GM21737 (cell line): Measurements from ENCODE around the gene KXD1.
A peak's percentile ranks its signal among the peaks of the same experiment; 100 is the strongest.
"Not testable (repeated sequence)": the region's sequence is repeated elsewhere in the genome, so short reads cannot be mapped to it uniquely, and the experiment has no call there.

ENCODE experiments used
- ATAC-seq: cut with Tn5 transposase; IDR thresholded peaks from one replicate; pipeline ENCODE4 v1.9.1; 2021; ENCODE audit warnings: mild to moderate bottlenecking, moderate library complexity; ENCODE audit not compliant: unreplicated experiment

The KXD1 gene

DNA sequence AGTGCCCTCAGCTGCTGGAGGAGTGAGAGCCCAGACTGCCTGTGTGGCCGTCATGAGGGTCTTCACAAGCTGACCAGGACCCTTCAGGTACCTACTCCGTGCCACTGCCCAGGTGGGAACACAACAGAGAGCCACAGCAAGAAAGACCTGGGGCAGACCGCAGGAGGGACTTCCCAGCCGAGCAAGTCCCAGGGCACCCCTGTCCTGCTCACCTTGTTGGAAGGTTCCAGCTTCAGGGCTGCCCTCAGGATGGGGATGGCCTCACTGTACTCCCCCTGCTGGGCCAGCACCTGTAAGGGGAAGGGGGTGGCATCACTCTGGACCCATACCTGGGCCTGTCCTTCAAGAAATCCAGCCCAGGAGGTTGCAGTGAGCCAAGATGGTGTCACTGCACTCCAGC, 24.6 kb upstream of the KXD1 start:
- ATAC-seq, result no peak

- ATAC-seq, result no peak
Measured at GRCh38 chr19:18536475-18536874, 21.2 kb upstream of the KXD1 start.

DNA sequence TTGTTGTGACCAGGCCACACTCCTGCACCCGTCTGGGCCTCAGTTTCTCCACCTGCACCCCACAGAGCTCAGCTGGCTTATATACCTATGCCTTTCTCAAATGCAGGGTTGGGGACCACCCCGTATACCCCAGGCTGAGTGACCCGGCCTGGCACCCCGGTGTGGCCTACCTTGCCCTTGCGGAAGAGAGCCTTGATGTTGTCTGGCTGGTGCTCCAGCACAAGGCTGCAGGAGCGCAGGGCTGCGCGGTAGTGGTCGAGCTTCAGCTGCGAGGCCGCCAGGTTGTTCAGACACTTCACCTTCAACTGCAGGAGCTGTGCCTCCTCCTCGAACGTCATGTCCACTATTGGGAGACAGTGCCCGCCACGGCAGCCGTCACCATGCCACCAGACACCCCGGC, 20.2 kb upstream of the KXD1 start:
- no peak for ATAC-seq

DNA sequence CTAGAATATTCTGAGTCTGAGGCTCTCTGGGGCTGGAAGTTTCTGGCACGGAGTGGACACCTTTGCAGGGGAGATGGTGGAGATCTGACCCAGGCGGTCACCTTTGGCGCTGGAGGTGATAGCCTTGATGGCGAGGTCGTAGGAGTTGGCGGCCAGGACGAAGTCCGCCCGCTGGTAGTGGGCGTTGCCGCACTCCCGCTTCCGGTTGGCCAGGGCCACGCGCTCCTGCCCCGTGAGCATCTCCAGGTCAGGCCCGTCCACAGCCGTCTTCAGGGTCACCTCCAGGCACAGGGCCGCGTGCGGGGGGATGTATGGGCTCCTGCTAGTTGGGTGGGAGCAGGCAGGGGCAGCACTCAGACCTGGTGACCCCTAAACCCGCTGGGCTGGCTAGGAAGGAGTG, 19.6 kb upstream of the KXD1 start:
- no peak for ATAC-seq

GRCh38 chr19:18539372-18539771, 18.3 kb upstream of the KXD1 start:
- ATAC-seq, result no peak

GRCh38 chr19:18540200-18540599, 17.5 kb upstream of the KXD1 start:
- ATAC-seq, result not testable (repeated sequence)

DNA sequence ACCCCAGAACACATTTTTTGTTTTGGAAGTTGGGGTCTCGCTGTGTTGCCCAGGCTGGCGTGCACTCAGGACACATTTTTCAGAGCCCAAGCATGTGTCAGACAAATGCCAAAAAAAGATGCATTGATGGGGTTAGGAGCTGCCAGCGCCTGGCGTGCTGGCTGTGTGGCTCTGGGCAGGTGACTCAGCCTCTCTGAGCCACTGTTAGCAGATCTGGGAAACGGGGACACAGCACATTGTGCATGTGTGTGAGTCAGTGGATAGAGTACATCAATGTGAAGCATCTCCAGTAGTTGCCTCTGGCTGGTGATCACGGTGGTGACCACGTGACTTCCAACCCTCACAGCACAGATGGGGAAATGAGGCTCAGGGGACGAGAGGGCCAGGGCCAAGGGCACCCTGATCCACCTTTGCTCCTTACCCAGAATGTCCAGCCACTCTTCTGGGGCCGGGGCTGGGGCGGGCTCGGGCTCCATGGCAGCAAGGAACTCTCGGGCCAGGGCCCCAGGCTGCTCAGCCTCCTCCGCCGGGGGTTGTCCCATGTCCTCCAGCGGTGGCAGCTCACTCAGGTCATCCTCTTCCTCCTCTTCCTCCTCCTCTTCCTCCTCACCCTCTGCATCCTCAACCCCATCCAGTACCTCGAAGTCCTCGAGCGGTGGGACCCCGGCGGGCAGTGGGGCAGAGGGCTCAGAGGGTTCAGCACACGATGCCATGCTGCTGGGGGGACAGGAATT, 16.2 kb upstream of the KXD1 start:
- no peak for ATAC-seq

GRCh38 chr19:18541992-18542940, 15.4 kb upstream of the KXD1 start:
- ATAC-seq, result no peak

DNA sequence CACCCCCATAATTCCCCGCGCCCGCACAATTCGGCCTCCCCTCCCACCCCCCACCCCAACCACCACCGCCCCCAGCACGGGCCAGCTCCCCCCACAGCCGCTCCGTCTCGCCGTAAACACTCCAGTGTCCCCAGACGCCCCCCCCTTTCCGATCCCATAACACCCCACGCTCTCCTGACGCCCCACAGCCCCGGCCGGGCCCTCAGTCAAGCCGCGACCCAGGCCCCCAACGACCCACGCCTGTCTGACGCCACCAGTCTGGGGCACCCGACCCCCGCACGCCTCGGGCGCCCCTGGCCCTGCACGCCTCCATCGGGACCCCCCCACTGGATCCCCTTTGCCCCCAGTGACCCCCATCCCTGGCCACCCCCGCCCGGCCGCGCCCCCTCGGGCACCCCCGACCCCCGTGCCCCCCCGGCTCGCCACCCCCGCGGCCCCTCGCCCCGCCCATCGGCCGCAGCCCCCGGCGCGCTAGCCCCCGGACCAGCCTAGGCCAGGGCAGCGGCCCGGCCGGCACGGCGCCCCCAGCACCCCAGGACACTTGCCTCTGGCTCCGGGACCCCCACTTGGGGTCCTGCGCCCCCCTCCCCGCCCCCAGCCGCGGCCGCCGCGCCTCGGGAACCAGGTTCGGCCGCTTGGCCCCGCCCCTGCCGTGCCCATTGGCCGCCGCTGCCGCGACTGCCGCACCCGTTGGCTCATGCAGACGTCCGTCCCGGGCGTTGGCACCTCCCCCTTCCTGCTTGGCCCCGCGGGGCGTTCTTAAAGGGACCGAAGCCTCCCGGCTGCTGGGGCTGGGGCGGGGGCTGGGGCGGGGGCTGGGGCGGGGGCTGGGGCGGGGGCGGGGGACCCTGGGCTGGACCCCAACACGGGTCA, 14.5 kb upstream of the KXD1 start, which contains the start of gene FKBP8:
TSS of gene FKBP8 (minus strand) at position 633 of the 873 bp plus-strand sequence. CDS start 1,603 bp downstream, outside the sequence.
- peak; percentile 90 for ATAC-seq

DNA sequence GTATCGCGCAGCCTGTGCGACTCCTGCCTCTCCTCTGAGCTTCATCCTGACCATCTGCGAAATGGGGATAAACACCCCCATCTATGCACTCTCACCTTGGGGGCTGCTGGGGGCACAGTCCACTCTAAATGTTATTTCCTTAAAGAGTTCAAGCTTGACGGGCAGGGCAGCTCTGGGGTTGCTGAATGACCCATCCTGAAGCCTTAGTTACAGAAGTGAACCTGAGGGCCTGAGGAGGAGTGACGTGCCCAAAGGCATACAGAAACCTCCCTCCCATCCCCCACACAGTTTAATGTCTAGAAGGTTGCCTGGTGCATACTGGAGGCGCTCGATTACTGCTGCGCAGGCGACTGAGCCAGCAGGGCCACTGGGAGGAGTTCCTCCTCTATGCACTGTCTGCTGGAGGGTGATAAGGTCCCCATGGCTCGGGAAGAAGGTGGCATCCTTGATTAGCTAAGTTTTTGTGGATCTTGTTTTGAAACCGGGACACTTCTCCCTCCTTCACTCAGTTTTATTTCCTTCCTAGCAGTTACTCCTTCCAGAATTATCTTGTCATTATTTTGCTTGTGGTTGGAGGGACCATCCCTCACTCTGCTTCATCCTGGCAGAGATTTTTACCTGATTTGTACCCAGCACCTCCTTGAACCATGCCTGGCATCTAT, 13.7 kb upstream of the KXD1 start:
- ATAC-seq, result peak; percentile 50

DNA sequence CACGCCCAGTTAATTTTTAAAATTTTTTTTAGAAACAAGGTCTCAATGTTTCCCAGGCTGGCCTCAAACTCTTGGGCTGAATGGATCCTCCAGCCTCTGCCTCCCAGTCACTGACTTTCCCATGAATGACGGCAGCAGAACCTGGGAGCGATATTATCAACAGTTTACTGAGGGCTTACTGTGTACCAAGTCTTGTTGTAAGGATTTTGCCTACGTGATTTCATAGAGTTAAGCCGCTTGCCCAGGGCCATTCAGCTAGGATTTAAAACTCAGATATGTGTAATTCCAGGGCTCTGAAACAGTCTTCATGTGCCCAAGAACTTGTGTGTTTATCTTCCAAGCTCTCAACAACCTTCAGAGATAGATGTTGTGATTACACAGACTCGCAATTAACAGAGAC, 6.0 kb upstream of the KXD1 start:
- ATAC-seq, result no peak

DNA sequence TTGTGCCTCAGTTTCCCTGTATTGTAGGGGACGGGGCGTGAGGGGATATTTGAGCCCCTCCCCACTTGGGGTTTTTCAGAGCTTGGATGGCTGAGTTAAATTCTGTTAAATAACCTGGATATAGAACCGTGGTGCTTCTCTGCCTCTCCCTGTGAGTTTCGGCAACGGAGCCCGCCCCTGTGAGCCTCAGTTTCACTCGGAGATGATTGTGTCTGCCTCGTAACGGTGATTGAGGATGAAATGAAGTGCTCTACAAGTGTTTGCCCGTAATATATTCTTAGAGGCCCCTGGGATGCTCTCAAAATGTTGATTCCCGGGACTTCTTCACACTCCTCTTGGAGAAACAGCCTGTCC, 509 bp downstream of the KXD1 start:
- no peak for ATAC-seq

- no peak for ATAC-seq
Measured at GRCh38 chr19:18558604-18559003, 934 bp downstream of the KXD1 start.

- no peak for ATAC-seq
Measured at GRCh38 chr19:18559685-18560084, 2.0 kb downstream of the KXD1 start.

- no peak for ATAC-seq
Measured at GRCh38 chr19:18562086-18562485, 4.4 kb downstream of the KXD1 start.

DNA sequence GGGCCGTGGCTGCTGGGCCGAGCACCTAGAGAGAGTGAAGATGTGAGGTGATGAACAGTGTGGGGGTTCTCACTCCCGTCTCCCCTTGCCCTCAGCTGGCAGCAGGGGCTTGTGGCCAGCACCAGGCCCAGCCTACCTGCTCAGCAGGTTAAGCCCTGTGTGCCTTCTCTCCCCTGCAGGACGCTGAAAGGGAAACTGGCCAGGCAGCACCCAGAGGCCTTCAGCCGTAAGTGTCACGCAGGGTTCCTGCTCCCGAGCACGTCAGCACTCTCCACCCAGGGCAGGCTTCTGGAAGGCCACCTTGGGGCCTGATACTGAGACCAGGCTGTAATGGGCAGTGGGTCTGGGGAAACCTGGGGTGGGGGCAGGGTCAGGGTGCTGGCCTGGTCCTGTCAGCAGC, 9.3 kb downstream of the KXD1 start:
- ATAC-seq, result no peak

- ATAC-seq, result no peak
Measured at GRCh38 chr19:18568367-18568766, 10.7 kb downstream of the KXD1 start.

GRCh38 chr19:18571564-18572344, 14.1 kb downstream of the KXD1 start, which contains the start of gene UBA52:
UBA52 (plus strand) TSS chr19:18571857; CDS start chr19:18573301, 1,444 bp downstream.
- peak; percentile 78 for ATAC-seq

GRCh38 chr19:18574691-18575291, 17.1 kb downstream of the KXD1 start:
- ATAC-seq, result no peak
